ENCODE measurements around the gene GRM5.

GRCh38 chr11:88455974-88456373 lies 609.8 kb downstream of the GRM5 start:
- TF ChIP-seq POLR2AphosphoS5 (IDR thresholded peaks at IDR 0.05; ENCODE audit: low read depth, low read length) (no peak), POLR2A (IDR thresholded peaks at IDR 0.05; ENCODE audit: low read depth, low read length) (no peak), TAF1 (IDR thresholded peaks at IDR 0.05; ENCODE audit: borderline replicate concordance, low read depth, low read length) (no peak)
